HG02759 (cell line): ENCODE measurements around the gene ATP5F1D.
A peak's percentile ranks its signal among the peaks of the same experiment; 100 is the strongest.

Source experiments
- ATAC-seq: cut with Tn5 transposase; IDR thresholded peaks from one replicate; pipeline ENCODE4 v1.9.1; 2021; ENCODE audit warnings: mild to moderate bottlenecking, moderate library complexity; ENCODE audit not compliant: unreplicated experiment

The ATP5F1D gene

GRCh38 chr19:1231729-1232637 lies 9.6 kb upstream of the ATP5F1D start:
- no peak for ATAC-seq

GRCh38 chr19:1232652-1233072 lies 8.9 kb upstream of the ATP5F1D start:
- no peak for ATAC-seq

- no peak for ATAC-seq
These were observed 8.4 kb upstream of the ATP5F1D start for GRCh38 chr19:1233115-1233667.

GRCh38 chr19:1234051-1234954 lies 7.2 kb upstream of the ATP5F1D start:
- ATAC-seq, result no peak

GRCh38 chr19:1234955-1235380 lies 6.6 kb upstream of the ATP5F1D start:
- no peak for ATAC-seq

- no peak for ATAC-seq
These were observed 5.7 kb upstream of the ATP5F1D start for GRCh38 chr19:1235625-1236538.

GRCh38 chr19:1236576-1236975 lies 5.0 kb upstream of the ATP5F1D start:
- ATAC-seq, result no peak

- ATAC-seq, result no peak
These were observed 4.4 kb upstream of the ATP5F1D start for GRCh38 chr19:1237027-1237659.

GRCh38 chr19:1237754-1238368 lies 3.7 kb upstream of the ATP5F1D start, which contains the start of gene CBARP:
Gene CBARP (minus strand): TSS chr19:1238005. CDS start chr19:1236100, 1,905 bp downstream.
- ATAC-seq, result no peak

GRCh38 chr19:1238369-1239303 lies 2.9 kb upstream of the ATP5F1D start:
- no peak for ATAC-seq

GRCh38 chr19:1239420-1239795 lies 2.1 kb upstream of the ATP5F1D start:
- no peak for ATAC-seq

GRCh38 chr19:1239796-1240737 lies 1.5 kb upstream of the ATP5F1D start:
- ATAC-seq, result peak; percentile 37

GRCh38 chr19:1240925-1241324 lies 626 bp upstream of the ATP5F1D start:
- ATAC-seq, result no peak

- ATAC-seq, result no peak
These were observed 2.5 kb downstream of the ATP5F1D start for GRCh38 chr19:1243768-1244692.

GRCh38 chr19:1244693-1245451 lies 3.3 kb downstream of the ATP5F1D start:
- ATAC-seq, result no peak
